HG03439 (cell line): ENCODE data around the gene MDP1.
"Not testable (repeated sequence)": the region's sequence is repeated elsewhere in the genome, so short reads cannot be mapped to it uniquely, and the experiment has no call there.

ENCODE experiments used
- ATAC-seq: cut with Tn5 transposase; IDR thresholded peaks from one replicate; pipeline ENCODE4 v1.9.1; 2021; ENCODE audit warnings: mild to moderate bottlenecking, moderate library complexity; ENCODE audit not compliant: unreplicated experiment

Gene MDP1

DNA sequence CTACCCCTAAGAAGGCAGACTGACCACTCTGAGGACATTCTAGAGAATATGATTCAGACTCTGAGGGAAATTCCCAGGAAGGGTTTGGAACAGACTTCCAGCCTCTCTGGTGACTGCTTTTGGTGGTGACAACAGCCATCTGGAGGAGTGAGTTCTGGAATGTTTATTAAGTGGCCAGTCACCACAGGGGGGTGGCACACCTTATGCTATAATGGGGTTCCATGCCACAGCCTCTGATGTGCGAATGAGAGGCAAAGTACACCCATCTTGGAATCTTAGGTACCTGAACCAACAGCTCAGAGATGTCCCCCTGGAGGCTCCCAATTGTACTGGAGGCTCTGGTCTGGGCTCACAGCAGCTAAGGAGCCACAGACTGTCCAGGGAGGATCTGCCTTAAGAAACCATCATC, 36.0 kb upstream of the MDP1 start:
- ATAC-seq, result no peak

- ATAC-seq, result no peak
These were observed 34.5 kb upstream of the MDP1 start for GRCh38 chr14:24250354-24250753.

DNA sequence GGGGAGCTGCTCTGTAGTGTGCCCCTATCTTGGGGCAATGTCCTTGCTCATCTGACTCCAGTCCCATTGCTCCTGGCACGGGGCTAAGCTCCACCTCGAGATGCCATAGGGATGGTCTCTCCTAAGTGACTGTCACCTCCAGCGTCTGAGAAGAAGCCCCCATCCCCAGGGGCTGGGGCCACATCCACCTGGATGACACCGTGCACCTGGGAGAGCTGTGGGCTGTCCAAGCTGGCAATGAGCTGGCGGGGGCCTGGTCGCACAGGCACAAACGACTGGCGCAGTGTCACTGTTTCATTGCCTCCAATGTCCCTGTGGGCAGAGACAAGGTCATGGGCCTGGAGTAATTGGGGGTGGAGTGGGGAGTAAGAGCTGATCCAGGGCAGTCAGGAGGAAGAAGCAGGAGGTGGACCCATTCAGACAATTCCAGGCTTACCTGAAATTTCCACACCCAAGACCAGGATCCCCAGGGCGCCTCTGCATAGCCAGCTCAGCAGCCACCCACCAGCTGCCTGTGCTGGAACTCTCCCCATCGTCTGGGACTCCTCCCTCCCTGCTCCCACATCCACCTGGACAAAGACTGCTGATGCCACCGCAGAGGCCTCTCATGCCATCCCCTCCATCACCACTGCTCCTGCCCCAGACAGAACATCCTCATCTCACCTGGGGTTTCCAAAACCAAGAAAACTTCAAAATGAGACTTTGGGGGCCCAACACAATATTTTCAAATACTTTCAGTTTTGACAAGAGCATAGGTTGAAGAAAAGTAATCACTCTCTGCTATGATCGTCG, 33.6 kb upstream of the MDP1 start:
- ATAC-seq, result no peak

- no peak for ATAC-seq
These were observed 31.6 kb upstream of the MDP1 start for GRCh38 chr14:24247422-24247821.

DNA sequence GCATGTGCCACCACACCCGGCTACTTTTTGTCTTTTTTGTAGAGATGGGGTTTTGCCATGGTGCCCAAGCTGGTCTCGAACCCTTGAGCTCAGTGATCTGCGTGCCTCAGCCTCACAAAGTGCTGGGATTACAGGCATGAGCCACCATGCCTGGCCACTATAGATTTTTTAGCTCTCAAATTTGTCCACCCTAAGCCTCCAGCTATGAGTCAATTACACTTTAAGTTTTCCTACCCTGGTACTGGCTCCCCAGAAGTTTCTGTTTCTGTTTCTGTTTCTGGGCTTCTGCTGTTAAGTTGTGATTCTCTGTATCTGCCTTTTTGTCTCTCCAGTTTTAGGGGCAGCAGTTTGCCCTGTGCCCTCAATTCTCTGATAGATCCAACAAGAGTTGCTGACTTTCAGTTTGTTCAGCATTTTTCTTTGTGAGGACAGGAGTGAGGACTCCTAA, 30.9 kb upstream of the MDP1 start:
- ATAC-seq, result no peak

GRCh38 chr14:24245350-24245749, 29.5 kb upstream of the MDP1 start:
- not testable (repeated sequence) for ATAC-seq

- no peak for ATAC-seq
These were observed 27.5 kb upstream of the MDP1 start for GRCh38 chr14:24243336-24243836.

DNA sequence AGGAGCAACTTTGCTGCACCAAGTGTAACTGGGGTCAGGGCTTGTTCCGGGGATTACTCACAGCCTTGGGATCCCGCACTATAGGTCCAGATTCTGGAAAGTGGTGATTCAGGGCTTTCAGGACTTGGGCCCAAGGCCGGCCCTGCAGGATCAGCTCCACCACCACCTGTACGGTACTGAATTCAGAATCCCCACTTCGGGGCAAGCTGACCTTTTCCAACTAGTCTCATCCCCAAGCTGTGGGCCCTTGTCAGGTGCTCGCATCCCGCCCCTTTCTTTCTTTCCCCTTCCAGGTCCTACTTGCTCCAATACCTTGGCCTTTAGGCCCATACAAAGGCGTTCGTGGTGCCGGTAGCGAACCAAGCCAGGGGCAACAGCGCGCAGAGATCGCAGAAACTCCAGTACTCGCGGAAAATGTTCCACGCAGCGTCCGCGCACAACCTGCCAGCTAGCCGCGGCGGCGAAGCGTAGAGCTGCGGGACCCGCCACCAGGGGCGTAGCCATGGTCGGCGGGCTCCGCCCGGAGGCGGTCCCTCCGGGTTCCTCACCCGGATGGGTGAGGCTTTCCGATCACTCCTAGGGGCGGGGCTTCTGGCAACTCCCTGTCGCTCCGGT, 26.1 kb upstream of the MDP1 start:
- ATAC-seq, result peak; percentile 77

GRCh38 chr14:24240110-24240918, 24.4 kb upstream of the MDP1 start:
- no peak for ATAC-seq

GRCh38 chr14:24238527-24239037, 22.7 kb upstream of the MDP1 start:
- no peak for ATAC-seq

- no peak for ATAC-seq
These were observed 22.3 kb upstream of the MDP1 start for GRCh38 chr14:24238123-24238522.

- no peak for ATAC-seq
These were observed 21.6 kb upstream of the MDP1 start for GRCh38 chr14:24237463-24237955.

GRCh38 chr14:24236689-24237462, 21.0 kb upstream of the MDP1 start:
- ATAC-seq, result no peak

DNA sequence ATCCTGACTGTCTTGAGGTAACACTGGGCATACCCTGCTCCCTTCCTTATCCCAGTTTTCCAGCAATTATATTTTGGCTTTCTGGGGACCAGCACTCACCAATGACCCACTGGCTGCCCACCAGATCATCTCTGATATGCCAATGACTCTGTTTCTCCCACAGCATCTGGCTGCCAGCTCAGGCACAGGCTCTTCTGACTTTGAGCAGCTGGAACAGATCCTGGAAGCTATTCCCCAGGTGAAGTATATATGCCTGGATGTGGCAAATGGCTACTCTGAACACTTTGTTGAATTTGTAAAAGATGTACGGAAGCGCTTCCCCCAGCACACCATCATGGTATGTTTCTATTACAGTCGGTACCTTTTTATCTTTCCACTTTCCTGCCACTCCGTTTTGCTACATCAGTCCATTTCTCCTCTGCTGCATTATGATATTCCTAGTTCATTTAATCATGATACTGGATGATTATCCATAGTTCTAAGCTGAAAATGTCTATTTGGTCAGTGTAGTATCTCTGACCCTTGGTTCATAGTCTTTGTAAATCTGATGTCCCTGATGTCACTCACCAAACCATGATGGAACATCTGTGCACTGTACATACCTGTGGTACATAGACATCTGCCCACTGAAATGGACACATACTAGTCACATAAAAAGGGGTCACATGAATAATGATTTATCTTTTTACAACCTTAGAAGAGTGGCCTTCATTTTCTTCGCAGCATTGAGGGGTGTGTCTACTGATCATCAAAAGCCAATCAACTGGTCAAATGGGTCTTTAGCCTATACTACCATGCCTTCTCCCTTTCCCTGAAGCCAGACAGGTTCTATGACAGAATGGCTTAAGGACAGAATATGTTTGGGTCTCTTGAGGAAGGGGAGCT, 20.2 kb upstream of the MDP1 start:
- ATAC-seq, result no peak

- ATAC-seq, result no peak
These were observed 18.5 kb upstream of the MDP1 start for GRCh38 chr14:24234095-24235005.

DNA sequence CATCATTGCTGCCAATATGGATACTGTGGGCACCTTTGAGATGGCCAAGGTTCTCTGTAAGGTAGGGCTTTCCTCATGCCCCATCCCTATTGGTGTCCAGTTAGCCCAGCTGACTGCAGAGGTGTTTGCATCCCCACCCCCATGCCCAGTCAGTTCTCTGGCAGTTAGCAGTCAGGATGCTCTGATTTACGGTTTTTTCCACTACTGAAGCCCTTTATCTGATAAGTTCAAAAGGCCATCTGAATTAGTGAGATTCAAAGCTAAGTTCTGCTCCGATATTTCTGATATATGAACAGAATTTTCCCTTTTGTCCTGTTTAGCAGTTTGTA, 17.6 kb upstream of the MDP1 start:
- ATAC-seq, result no peak

GRCh38 chr14:24232645-24233537, 17.0 kb upstream of the MDP1 start, which contains the start of gene GMPR2:
Gene GMPR2 (plus strand): TSS chr14:24232929. CDS start chr14:24233254, 325 bp downstream.
- peak; percentile 47 for ATAC-seq
